BLaER1 (cell line): ENCODE measurements around the gene CDH23.

ENCODE experiments used
- H3K27ac ChIP-seq: shearing (Covaris generic); formaldehyde crosslinking; 2 replicates; pipeline ENCODE4 v1.8.1; 2022
- H3K27me3 ChIP-seq: shearing (Covaris generic); formaldehyde crosslinking; 2 replicates; pipeline ENCODE4 v1.8.1; 2022
- H3K36me3 ChIP-seq: shearing (Covaris generic); formaldehyde crosslinking; 2 replicates; pipeline ENCODE4 v1.8.1; 2022
- H3K4me1 ChIP-seq: shearing (Covaris generic); formaldehyde crosslinking; 2 replicates; pipeline ENCODE4 v1.8.1; 2022
- H3K4me2 ChIP-seq: shearing (Covaris generic); formaldehyde crosslinking; 2 replicates; pipeline ENCODE4 v1.8.1; 2022
- H3K4me3 ChIP-seq: shearing (Covaris generic); formaldehyde crosslinking; 2 replicates; pipeline ENCODE4 v1.8.1; 2022
- H3K9ac ChIP-seq: shearing (Covaris generic); formaldehyde crosslinking; 2 replicates; pipeline ENCODE4 v1.8.1; 2022
- H3K9me3 ChIP-seq: shearing (Covaris generic); formaldehyde crosslinking; 2 replicates; pipeline ENCODE4 v1.8.1; 2022
- H4K20me1 ChIP-seq: shearing (Covaris generic); formaldehyde crosslinking; 2 replicates; pipeline ENCODE4 v1.8.1; 2022
- Cebpa-rat ChIP-seq: shearing (Covaris generic); IDR thresholded peaks from 2 replicates; pipeline ENCODE4 v1.8.1; 2022

The CDH23 gene

GRCh38 chr10:71635867-71636266 is 239.1 kb downstream of the CDH23 start:
- no peaks in the 10 kb centered on the region for H3K9me3 ChIP-seq
- H3K4me3 ChIP-seq = no peak overlapping the region
- no peaks in the 10 kb centered on the region for H3K27me3 ChIP-seq
- H3K27ac ChIP-seq = no peak overlapping the region
- peak overlapping the region; percentile 62; the same call in 1 of the 2 replicates for H3K4me2 ChIP-seq
- H3K4me1 ChIP-seq = peaks cover 67% of the 10 kb centered on the region
- no peak overlapping the region for H3K9ac ChIP-seq
- H4K20me1 ChIP-seq = no peaks in the 10 kb centered on the region
- no peak for TF ChIP-seq Cebpa-rat
- no peaks in the 10 kb centered on the region for H3K36me3 ChIP-seq

- no peak overlapping the region for H3K9ac ChIP-seq
- H3K9me3 ChIP-seq = no peaks in the 10 kb centered on the region
- no peak overlapping the region for H3K27ac ChIP-seq
- no peak overlapping the region; the same call in 1 of the 2 replicates for H3K4me2 ChIP-seq
- H3K4me3 ChIP-seq = no peak overlapping the region
- no peaks in the 10 kb centered on the region for H3K36me3 ChIP-seq
- no peaks in the 10 kb centered on the region for H3K27me3 ChIP-seq
- TF ChIP-seq Cebpa-rat = no peak
- no peaks in the 10 kb centered on the region for H4K20me1 ChIP-seq
- H3K4me1 ChIP-seq = peaks cover 74% of the 10 kb centered on the region
Measured at GRCh38 chr10:71636588-71636987, 239.9 kb downstream of the CDH23 start.

GRCh38 chr10:71637305-71637704 is 240.6 kb downstream of the CDH23 start:
- Histone ChIP-seq H3K9me3 (no peaks in the 10 kb centered on the region), H4K20me1 (no peaks in the 10 kb centered on the region), H3K4me1 (peaks cover 81% of the 10 kb centered on the region), H3K27ac (no peak overlapping the region), H3K27me3 (no peaks in the 10 kb centered on the region), H3K36me3 (no peaks in the 10 kb centered on the region), H3K4me3 (no peak overlapping the region), H3K9ac (no peak overlapping the region), H3K4me2 (peak overlapping the region; percentile 93)
- TF ChIP-seq Cebpa-rat = no peak

- Histone ChIP-seq H3K4me1 (peaks cover 91% of the 10 kb centered on the region), H3K4me2 (peak overlapping the region; percentile 93), H3K36me3 (no peaks in the 10 kb centered on the region), H3K4me3 (peak overlapping the region; percentile 27; the same call in 1 of the 2 replicates), H4K20me1 (no peaks in the 10 kb centered on the region), H3K27ac (peak overlapping the region; percentile 64), H3K9me3 (no peaks in the 10 kb centered on the region), H3K27me3 (no peaks in the 10 kb centered on the region), H3K9ac (peak overlapping the region; percentile 70; the same call in 1 of the 2 replicates)
- 0 out of 2 replicates have a peak, but pooled peaks have one; percentile 44 for TF ChIP-seq Cebpa-rat
Measured at GRCh38 chr10:71638064-71638821, 241.5 kb downstream of the CDH23 start.

- H3K36me3 ChIP-seq = no peaks in the 10 kb centered on the region
- H3K4me1 ChIP-seq = peaks cover 99% of the 10 kb centered on the region
- peak overlapping the region; percentile 93 for H3K4me2 ChIP-seq
- no peaks in the 10 kb centered on the region for H4K20me1 ChIP-seq
- H3K27me3 ChIP-seq = no peaks in the 10 kb centered on the region
- no peak for TF ChIP-seq Cebpa-rat
- H3K4me3 ChIP-seq = peak overlapping the region; percentile 27; the same call in 1 of the 2 replicates
- peak overlapping the region; percentile 64 for H3K27ac ChIP-seq
- H3K9ac ChIP-seq = peak overlapping the region; percentile 70; the same call in 1 of the 2 replicates
- no peaks in the 10 kb centered on the region for H3K9me3 ChIP-seq
Measured at GRCh38 chr10:71638822-71639719, 242.4 kb downstream of the CDH23 start.

DNA sequence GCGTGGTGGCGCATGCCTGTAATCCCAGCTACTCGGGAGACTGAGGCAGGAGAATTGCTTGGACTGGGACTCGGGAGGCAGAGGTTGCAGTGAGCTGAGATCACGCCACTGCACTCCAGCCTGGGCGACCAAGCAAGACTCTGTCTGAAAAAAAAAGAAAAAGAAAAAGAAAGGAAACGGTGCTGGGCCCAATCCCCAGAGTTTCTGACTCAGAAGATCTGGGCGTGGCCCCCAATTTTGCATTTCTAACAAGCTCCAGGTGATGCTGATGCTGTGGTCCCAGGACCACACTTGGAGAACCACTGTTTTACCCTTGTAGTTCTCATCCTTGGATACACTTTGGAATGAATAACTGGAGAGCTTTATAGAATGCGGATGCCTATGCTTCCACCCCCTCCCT is 243.9 kb downstream of the CDH23 start:
- peak overlapping the region; percentile 93 for H3K4me2 ChIP-seq
- no peak overlapping the region for H3K27ac ChIP-seq

DNA sequence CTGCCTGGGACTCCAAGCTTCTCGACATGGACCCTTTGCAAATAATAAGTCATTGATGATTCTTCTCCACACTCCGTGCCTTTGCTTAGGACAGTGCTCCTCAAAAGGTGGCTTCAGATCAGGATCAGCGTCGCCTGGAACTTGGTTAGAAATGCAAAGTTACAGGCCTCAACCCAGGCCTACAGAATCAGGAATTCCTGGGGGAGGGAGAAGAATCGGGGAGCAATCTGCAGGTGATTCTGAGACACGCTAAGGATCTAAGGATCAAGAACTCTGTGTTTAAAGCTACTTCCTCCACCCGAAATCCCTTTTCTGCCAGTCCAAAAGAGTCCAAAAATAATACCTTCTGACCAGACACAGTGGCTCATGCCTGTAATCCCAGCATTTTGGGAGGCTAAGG is 244.7 kb downstream of the CDH23 start:
- no peaks in the 10 kb centered on the region for H3K36me3 ChIP-seq
- H3K27me3 ChIP-seq = no peaks in the 10 kb centered on the region
- H3K9me3 ChIP-seq = no peaks in the 10 kb centered on the region
- H3K4me2 ChIP-seq = peak overlapping the region; percentile 93
- no peak overlapping the region for H3K9ac ChIP-seq
- no peaks in the 10 kb centered on the region for H4K20me1 ChIP-seq
- no peak overlapping the region for H3K27ac ChIP-seq
- H3K4me1 ChIP-seq = peaks cover 100% of the 10 kb centered on the region
- TF ChIP-seq Cebpa-rat = no peak
- H3K4me3 ChIP-seq = no peak overlapping the region

More for the DNA sequence above, 243.9 kb downstream of the CDH23 start:
- no peaks in the 10 kb centered on the region for H3K27me3 ChIP-seq
- TF ChIP-seq Cebpa-rat = no peak
- no peaks in the 10 kb centered on the region for H3K36me3 ChIP-seq
- no peak overlapping the region for H3K4me3 ChIP-seq
- H3K9me3 ChIP-seq = no peaks in the 10 kb centered on the region
- no peak overlapping the region for H3K9ac ChIP-seq
- peaks cover 100% of the 10 kb centered on the region for H3K4me1 ChIP-seq
- H4K20me1 ChIP-seq = no peaks in the 10 kb centered on the region

DNA sequence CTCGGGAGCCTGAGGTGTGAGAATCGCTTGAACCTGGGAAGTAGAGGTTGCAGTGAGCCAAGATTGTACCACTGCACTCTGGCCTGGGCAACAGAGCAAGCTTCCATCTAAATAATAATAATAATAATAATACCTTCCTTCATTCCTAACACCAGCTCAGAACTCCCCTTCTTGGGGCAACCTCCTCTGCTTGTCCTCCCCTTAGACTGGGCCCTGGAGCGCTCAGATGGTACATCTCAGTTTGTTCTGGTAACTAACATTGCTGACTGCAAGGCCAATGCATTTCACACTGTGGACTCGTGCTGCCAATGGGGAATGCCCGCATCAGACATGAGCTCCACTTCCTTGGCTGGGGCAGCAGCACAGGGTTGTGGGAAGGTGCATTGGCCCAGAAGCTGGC is 245.3 kb downstream of the CDH23 start:
- Histone ChIP-seq H3K4me1 (peaks cover 100% of the 10 kb centered on the region), H3K9me3 (no peaks in the 10 kb centered on the region), H3K4me2 (peak overlapping the region; percentile 93; the same call in 1 of the 2 replicates), H3K27ac (no peak overlapping the region), H3K36me3 (no peaks in the 10 kb centered on the region), H3K27me3 (no peaks in the 10 kb centered on the region), H3K4me3 (no peak overlapping the region), H4K20me1 (no peaks in the 10 kb centered on the region), H3K9ac (no peak overlapping the region)
- TF ChIP-seq Cebpa-rat = no peak

DNA sequence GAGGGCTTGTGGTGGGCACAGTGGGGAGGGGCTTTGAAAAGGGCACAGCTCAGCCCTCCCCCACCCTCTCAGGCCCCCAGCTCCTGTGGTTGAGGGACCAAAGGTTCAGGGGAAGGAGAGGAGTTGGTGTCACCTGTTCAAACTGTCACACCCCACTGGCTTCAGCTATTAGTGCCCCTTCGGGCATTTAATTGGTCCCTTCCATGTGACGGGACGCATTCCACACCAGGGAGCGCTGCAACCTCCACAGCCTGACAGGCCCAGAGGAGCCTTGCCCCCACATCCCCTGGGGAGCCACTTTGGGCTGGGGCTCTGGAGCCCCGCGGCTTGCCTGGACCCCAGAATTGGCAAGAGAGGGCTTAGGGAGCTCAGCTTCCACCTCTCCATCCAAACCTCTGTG is 247.2 kb downstream of the CDH23 start:
- Histone ChIP-seq H3K4me2 (peak overlapping the region; percentile 93), H3K36me3 (no peaks in the 10 kb centered on the region), H3K27ac (peak overlapping the region; percentile 57), H3K9ac (no peak overlapping the region), H3K4me1 (peaks cover 100% of the 10 kb centered on the region), H3K4me3 (0 out of 2 replicates have a peak overlapping the region, but pooled peaks have one; percentile 22), H3K27me3 (no peaks in the 10 kb centered on the region), H3K9me3 (no peaks in the 10 kb centered on the region), H4K20me1 (no peaks in the 10 kb centered on the region)
- no peak for TF ChIP-seq Cebpa-rat
